Cardiac fibroblast (primary cell): ENCODE data around the gene ITIH1.

Experiments
- DNase-seq, 2 donors: peaks; one replicate each; pipeline versions ENCODE4 v3.0.0 to v3.0.0-alpha.2; 2010; ENCODE audit warnings: low read depth in 2 of 2
- H3K4me3 ChIP-seq, 2 donors: replicated peaks in 1 of 2; 1 replicate in 1 of 2; 2 replicates in 1 of 2; pipeline ENCODE4 v1.5.1; 2011; ENCODE audit warnings: low read depth in 2 of 2, low read length in 2 of 2, mild to moderate bottlenecking in 2 of 2, moderate library complexity in 1 of 2
- TF ChIP-seq, protein P1 (sequence below): IDR thresholded peaks from one replicate; pipeline ENCODE4 v1.5.1; 2011; ENCODE audit warnings: low read depth, mild to moderate bottlenecking, low read length, inconsistent platforms

The ITIH1 gene

GRCh38 chr3:52791366-52791765 is 14.0 kb downstream of the ITIH1 start:
- TF ChIP-seq, protein P1, sequence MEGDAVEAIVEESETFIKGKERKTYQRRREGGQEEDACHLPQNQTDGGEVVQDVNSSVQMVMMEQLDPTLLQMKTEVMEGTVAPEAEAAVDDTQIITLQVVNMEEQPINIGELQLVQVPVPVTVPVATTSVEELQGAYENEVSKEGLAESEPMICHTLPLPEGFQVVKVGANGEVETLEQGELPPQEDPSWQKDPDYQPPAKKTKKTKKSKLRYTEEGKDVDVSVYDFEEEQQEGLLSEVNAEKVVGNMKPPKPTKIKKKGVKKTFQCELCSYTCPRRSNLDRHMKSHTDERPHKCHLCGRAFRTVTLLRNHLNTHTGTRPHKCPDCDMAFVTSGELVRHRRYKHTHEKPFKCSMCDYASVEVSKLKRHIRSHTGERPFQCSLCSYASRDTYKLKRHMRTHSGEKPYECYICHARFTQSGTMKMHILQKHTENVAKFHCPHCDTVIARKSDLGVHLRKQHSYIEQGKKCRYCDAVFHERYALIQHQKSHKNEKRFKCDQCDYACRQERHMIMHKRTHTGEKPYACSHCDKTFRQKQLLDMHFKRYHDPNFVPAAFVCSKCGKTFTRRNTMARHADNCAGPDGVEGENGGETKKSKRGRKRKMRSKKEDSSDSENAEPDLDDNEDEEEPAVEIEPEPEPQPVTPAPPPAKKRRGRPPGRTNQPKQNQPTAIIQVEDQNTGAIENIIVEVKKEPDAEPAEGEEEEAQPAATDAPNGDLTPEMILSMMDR = no peak
- H3K4me3 ChIP-seq = no peak overlapping the region
- no peak for DNase-seq

GRCh38 chr3:52791928-52792327 is 14.5 kb downstream of the ITIH1 start:
- TF ChIP-seq, protein P1 = no peak
- DNase-seq = no peak
- no peak overlapping the region for H3K4me3 ChIP-seq

GRCh38 chr3:52792413-52792812 is 15.0 kb downstream of the ITIH1 start:
- no peak for DNase-seq
- TF ChIP-seq, protein P1 = no peak
- H3K4me3 ChIP-seq = no peak overlapping the region

DNA sequence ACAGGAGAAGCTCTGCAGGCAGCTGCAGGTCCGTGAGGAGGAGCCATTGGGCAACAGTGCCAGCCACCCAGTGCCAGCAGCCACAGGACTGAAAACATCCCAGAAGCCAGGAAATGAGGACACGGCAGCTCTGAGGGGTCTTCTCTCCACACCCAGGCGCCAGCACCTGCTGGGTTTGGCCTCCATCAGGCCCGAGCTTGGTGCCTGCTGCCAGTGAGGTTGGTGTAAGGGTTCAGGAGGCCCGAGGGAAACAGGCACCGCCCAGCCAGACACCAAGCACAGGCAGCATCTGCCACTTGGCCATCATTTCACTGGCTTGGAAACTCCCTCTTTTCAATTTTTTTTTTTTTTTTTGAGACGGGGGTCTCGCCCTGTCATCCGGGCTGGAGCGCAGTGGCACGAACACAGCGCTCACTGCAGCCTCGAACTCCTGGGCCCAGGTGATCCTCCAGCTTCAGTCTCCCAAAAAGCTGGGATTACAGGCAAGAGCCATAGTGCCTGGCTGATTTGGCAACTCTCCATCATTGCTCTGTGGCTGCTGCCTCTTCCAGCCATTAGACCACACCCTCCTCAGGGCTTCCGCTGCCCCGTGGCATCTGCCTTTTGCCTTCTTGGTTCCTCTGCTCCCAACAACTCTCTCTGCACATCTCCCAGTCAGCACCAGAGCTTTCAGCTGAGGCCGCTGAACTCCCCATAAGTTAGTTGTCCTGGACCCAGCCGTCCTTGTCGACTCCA is 15.7 kb downstream of the ITIH1 start:
- DNase-seq = peak in 1 of 2 donors; percentile 31
- H3K4me3 ChIP-seq = no peak overlapping the region
- TF ChIP-seq, protein P1 = no peak

- H3K4me3 ChIP-seq = no peak overlapping the region
- TF ChIP-seq, protein P1 = no peak
- DNase-seq = no peak
Measured at GRCh38 chr3:52793702-52794611, 16.6 kb downstream of the ITIH1 start.

- TF ChIP-seq, protein P1 = no peak
- DNase-seq = no peak
Measured at GRCh38 chr3:52794612-52795099, 17.3 kb downstream of the ITIH1 start, which contains the start of gene ITIH3. TSS of gene ITIH3 (plus strand) at chr3:52794796. CDS start at chr3:52794804, 8 bp downstream.

More at GRCh38 chr3:52794612-52795099, 17.3 kb downstream of the ITIH1 start, which contains the start of gene ITIH3:
- no peak within 1 kb of the TSS for H3K4me3 ChIP-seq
